Measurements from ENCODE around the gene NECTIN4. TPM values are rescaled to one million over a fixed set of nuclear protein-coding genes. Genes with fewer than 3 reads are reported as not detected.

The NECTIN4 gene
- total RNA-seq, 1 donor from 2014 or later = not detected

DNA sequence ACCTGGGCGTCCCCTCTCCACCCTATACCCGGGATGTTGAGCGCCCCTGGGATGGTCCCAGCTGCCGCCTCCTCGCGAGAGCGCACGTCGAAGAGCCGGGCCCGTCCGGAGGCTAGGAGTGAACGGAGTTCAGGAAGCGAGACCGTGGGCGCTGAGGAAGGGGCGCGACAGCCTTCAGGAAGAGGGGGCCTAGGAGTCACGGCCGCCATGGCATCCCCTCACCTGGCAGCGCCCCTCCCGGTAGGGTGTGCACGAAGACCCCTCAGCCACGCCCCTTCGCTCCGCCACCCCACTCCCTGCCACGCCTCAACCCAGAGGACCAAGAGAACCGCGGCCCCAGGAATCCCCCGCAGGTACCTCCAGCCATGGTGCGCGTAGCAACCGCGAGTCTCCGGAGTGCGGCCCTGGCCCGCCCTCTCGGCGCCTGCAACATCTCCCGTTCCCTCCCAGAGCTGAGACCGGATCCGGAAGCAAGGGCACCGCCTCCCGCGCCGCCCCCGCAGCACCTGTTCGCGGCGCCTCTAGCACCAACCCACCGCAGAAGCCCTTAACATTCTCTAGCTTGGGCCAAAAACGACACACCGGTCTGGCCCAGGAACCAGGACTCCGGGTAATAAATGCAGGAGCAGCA is 50.7 kb downstream of the NECTIN4 start, which contains the start of gene TSTD1:
TSS of gene TSTD1 (minus strand) at position 442 of the 631 bp plus-strand sequence. CDS start at position 367, 75 bp downstream.
- TF ChIP-seq, protein P1, sequence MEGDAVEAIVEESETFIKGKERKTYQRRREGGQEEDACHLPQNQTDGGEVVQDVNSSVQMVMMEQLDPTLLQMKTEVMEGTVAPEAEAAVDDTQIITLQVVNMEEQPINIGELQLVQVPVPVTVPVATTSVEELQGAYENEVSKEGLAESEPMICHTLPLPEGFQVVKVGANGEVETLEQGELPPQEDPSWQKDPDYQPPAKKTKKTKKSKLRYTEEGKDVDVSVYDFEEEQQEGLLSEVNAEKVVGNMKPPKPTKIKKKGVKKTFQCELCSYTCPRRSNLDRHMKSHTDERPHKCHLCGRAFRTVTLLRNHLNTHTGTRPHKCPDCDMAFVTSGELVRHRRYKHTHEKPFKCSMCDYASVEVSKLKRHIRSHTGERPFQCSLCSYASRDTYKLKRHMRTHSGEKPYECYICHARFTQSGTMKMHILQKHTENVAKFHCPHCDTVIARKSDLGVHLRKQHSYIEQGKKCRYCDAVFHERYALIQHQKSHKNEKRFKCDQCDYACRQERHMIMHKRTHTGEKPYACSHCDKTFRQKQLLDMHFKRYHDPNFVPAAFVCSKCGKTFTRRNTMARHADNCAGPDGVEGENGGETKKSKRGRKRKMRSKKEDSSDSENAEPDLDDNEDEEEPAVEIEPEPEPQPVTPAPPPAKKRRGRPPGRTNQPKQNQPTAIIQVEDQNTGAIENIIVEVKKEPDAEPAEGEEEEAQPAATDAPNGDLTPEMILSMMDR (IDR thresholded peaks at IDR 0.05) = no peak
- POLR2A ChIA-PET = interaction anchor here (0.5 to 5.3 kb wide), 22 partner anchors 8 to 527 kb away, joined by 3 to 41 read pairs (median 4); partner anchors contain the start of genes ARHGAP30, DEDD, F11R and KLHDC9
- intact Hi-C loops (cut with micrococcal nuclease) = loop anchor here (1.0 kb wide), 3 partner anchors 8 to 41 kb away; partner anchors contain the start of gene F11R
- Mint-ChIP-seq H3K36me3 (ENCODE audit: low read depth) (peaks cover 47% of the 10 kb centered on the region), H3K4me3 (peak within 1 kb of the TSS; percentile 91), H3K9me3 (no peaks in the 10 kb centered on the region), H3K4me1 (peaks cover 53% of the 10 kb centered on the region), H3K27ac (peak within 1 kb of the TSS; percentile 95), H3K27me3 (no peaks in the 10 kb centered on the region)
- DNase-seq (peak; percentile 80), ATAC-seq (ENCODE audit: low read depth) (peak; percentile 84)
- CTCF ChIA-PET = interaction anchor here (1.4 to 4.6 kb wide), 6 partner anchors 18 to 87 kb away, joined by 3 to 31 read pairs (median 6); partner anchors contain the start of genes ARHGAP30, F11R and KLHDC9

DNA sequence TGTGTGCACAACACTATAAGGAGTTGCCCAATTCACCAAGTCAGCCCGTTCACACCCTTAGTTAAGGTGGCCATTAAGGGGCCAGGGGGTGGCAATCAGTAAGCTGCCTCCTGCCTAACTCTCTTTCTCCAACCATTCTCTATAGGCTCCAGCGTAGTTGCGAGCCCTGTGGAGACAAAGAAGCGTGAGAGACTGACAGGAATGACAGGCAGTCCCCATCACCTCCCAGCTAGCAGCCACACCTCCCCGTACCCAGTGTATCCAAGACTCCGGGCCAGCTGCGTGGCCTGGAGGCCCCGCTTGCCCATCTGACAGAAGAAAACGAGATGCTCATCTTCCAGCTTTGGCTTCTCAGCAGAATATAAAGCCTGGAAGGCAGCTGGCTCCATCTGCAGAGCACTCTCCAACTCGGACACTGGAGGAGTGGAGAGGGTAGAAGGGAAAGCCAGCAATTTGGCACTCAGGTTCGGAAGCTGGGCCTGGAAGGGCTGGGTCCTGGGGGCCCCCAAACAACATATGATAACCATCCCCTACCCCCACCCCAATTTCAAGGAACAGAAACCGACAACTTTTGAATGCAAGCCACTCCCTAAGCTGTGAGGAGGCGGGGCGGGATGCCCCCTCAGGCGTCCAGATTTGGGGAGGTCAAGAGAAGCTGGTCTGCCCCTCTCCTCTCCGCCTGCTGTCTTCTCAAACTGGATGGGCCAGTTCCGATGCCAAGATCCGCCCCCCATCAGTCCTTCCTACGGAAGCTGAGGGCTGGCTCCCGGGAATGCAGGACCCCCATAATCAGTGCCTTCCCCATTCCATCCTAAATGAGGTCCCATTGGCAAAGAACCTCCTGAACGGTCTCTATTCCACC is 51.5 kb downstream of the NECTIN4 start:
- no peak for DNase-seq
- intact Hi-C loops (cut with micrococcal nuclease) = loop anchor here (1.0 kb wide), 2 partner anchors 8 to 41 kb away; no protein-coding TSS in a partner anchor
- no peak for ATAC-seq (ENCODE audit: low read depth)
- ChIA-PET POLR2A (interaction anchor here (0.5 to 5.3 kb wide), 15 partner anchors 9 to 528 kb away, joined by 3 to 41 read pairs (median 8); partner anchors contain the start of genes ARHGAP30, DEDD, F11R and KLHDC9), CTCF (interaction anchor here (1.4 to 1.7 kb wide), 3 partner anchors 32 to 86 kb away, joined by 3 to 13 read pairs (median 4); partner anchors contain the start of gene ARHGAP30)
- Mint-ChIP-seq H3K36me3 (ENCODE audit: low read depth) (peaks cover 43% of the 10 kb centered on the region), H3K4me1 (peaks cover 47% of the 10 kb centered on the region), H3K9me3 (no peaks in the 10 kb centered on the region), H3K27me3 (no peaks in the 10 kb centered on the region), H3K27ac (peak overlapping the region; percentile 95), H3K4me3 (peak overlapping the region; percentile 91)
- TF ChIP-seq, protein P1 (IDR thresholded peaks at IDR 0.05) = no peak

DNA sequence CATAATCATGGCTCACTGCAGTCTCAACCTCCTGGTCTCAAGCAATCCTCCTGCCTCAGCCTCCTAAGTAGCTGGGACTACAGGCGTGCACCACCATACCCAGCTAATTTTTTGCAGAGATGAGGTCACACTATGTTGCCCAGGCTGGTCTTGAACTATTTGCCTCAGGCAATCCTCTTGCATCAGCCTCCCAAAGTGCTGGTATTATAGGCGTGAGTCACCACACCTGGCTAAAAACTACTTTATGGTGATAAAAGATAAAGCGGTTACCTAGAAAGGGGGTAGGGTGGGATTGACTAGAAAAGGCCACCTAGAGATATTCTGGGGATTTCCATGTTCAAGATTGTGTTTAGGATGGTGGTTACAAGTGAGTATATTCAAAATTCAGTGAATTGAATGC is 55.6 kb downstream of the NECTIN4 start:
- H3K9me3 Mint-ChIP-seq = no peaks in the 10 kb centered on the region
- peaks cover 12% of the 10 kb centered on the region for H3K36me3 Mint-ChIP-seq (ENCODE audit: low read depth)
- peaks cover 27% of the 10 kb centered on the region for H3K4me1 Mint-ChIP-seq
- ChIA-PET POLR2A (interaction anchor here (0.9 kb wide), 1 partner anchor 13 kb away, joined by 7 read pairs; no protein-coding TSS in a partner anchor), CTCF (interaction anchor here (0.9 kb wide), 1 partner anchor 37 kb away, joined by 3 read pairs; no protein-coding TSS in a partner anchor)
- intact Hi-C loops (cut with micrococcal nuclease) = no loop called here
- H3K27ac Mint-ChIP-seq = no peak overlapping the region
- TF ChIP-seq, protein P1 (IDR thresholded peaks at IDR 0.05) = no peak
- no peak overlapping the region for H3K4me3 Mint-ChIP-seq
- ATAC-seq (ENCODE audit: low read depth) = no peak
- no peak for DNase-seq
- H3K27me3 Mint-ChIP-seq = no peaks in the 10 kb centered on the region

DNA sequence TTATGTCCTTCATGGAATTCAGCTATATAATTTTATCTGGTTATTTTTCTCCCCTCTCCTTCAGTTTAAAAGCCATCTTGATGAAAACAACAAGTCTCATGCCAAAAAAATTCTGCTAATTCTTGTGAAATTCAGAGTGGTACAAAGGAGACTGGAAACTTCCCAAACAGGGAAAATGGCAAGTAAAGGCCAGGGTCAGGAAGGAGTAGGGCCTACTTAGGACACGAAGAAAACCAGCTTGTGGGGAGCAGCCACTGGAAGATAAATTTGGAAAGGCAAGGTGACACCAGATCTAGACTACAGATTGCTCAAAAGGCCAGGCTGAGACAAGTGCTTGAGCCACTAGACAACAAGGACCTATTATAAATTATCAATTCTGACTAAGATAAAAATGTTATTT is 56.9 kb downstream of the NECTIN4 start:
- H3K4me1 Mint-ChIP-seq = peaks cover 16% of the 10 kb centered on the region

More for the DNA sequence above, 56.9 kb downstream of the NECTIN4 start:
- DNase-seq (no peak), ATAC-seq (ENCODE audit: low read depth) (no peak)
- H3K27me3 Mint-ChIP-seq = no peaks in the 10 kb centered on the region
- ChIA-PET POLR2A (interaction anchor here (0.7 kb wide), 1 partner anchor 9 kb away, joined by 4 read pairs; no protein-coding TSS in a partner anchor), CTCF (no interaction called here)
- no peak overlapping the region for H3K4me3 Mint-ChIP-seq
- no peak overlapping the region for H3K27ac Mint-ChIP-seq
- TF ChIP-seq, protein P1 (IDR thresholded peaks at IDR 0.05) = no peak
- intact Hi-C loops (cut with micrococcal nuclease) = no loop called here
- H3K36me3 Mint-ChIP-seq (ENCODE audit: low read depth) = peaks cover 11% of the 10 kb centered on the region
- no peaks in the 10 kb centered on the region for H3K9me3 Mint-ChIP-seq
